ENCODE data around the gene TRAPPC8. TPM values are rescaled to one million over a fixed set of nuclear protein-coding genes. Genes with fewer than 3 reads are reported as not detected.
"Not testable (repeated sequence)": the region's sequence is repeated elsewhere in the genome, so short reads cannot be mapped to it uniquely, and the experiment has no call there.

Gene TRAPPC8
- total and polyA plus RNA-seq, 2 experiments from 2014 or later, result 27.2 to 66.2 TPM

DNA sequence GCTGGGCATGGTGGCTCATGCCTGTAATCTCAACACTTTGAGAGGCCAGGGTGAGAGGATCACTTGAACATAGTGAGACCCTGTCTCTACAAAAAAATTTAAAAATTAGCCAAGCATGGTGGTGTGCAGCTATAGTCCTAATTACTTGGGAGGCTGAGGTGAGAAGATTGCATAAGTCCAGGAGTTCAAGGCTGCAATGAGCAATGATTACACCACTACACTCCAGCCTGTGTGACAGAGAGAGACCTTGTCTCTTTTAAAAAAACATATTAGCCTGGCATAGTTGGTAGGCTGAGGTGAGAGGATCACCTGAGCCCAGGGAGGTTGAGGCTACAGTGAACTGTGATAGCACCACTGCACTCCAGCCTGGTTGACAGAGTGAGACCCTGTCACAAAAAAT, 13.7 kb downstream of the TRAPPC8 start:
- no peak overlapping the region for H3K4me3 Mint-ChIP-seq
- Histone ChIP-seq H3F3A (replicated peaks; ENCODE audit: low read depth) (0 out of 2 replicates have a peak, but pooled peaks cover 6% of the 10 kb centered on the region), H3K4me1 (ENCODE audit: insufficient read depth) (no peaks in the 10 kb centered on the region), H3K27ac (ENCODE audit: low read depth) (no peak overlapping the region), H3K36me3 (ENCODE audit: insufficient read depth) (peaks cover 18% of the 10 kb centered on the region; the same call in 1 of the 2 replicates), H3K27me3 (ENCODE audit: insufficient read depth) (no peaks in the 10 kb centered on the region), H3K9me2 (ENCODE audit: insufficient read depth) (no peaks in the 10 kb centered on the region), H4K20me1 (replicated peaks; ENCODE audit: insufficient read depth) (peaks cover 19% of the 10 kb centered on the region), H3K4me3 (no peak overlapping the region), H3K79me2 (replicated peaks; ENCODE audit: insufficient read depth) (peaks cover 86% of the 10 kb centered on the region), H2AFZ (no peak overlapping the region), H3K4me2 (no peak overlapping the region)
- H3K27me3 Mint-ChIP-seq (ENCODE audit: insufficient read depth, low read depth, poor library complexity), result no peaks in the 10 kb centered on the region
- H3K4me1 Mint-ChIP-seq, result no peaks in the 10 kb centered on the region
- H3K27ac Mint-ChIP-seq, result no peak overlapping the region
- H3K9me3 Mint-ChIP-seq, result no peaks in the 10 kb centered on the region
- ATAC-seq (no peak), DNase-seq (ENCODE audit: low spot score) (no peak)
- peaks cover 30% of the 10 kb centered on the region for H3K36me3 Mint-ChIP-seq (ENCODE audit: low read depth)
- TF ChIP-seq, protein P1, sequence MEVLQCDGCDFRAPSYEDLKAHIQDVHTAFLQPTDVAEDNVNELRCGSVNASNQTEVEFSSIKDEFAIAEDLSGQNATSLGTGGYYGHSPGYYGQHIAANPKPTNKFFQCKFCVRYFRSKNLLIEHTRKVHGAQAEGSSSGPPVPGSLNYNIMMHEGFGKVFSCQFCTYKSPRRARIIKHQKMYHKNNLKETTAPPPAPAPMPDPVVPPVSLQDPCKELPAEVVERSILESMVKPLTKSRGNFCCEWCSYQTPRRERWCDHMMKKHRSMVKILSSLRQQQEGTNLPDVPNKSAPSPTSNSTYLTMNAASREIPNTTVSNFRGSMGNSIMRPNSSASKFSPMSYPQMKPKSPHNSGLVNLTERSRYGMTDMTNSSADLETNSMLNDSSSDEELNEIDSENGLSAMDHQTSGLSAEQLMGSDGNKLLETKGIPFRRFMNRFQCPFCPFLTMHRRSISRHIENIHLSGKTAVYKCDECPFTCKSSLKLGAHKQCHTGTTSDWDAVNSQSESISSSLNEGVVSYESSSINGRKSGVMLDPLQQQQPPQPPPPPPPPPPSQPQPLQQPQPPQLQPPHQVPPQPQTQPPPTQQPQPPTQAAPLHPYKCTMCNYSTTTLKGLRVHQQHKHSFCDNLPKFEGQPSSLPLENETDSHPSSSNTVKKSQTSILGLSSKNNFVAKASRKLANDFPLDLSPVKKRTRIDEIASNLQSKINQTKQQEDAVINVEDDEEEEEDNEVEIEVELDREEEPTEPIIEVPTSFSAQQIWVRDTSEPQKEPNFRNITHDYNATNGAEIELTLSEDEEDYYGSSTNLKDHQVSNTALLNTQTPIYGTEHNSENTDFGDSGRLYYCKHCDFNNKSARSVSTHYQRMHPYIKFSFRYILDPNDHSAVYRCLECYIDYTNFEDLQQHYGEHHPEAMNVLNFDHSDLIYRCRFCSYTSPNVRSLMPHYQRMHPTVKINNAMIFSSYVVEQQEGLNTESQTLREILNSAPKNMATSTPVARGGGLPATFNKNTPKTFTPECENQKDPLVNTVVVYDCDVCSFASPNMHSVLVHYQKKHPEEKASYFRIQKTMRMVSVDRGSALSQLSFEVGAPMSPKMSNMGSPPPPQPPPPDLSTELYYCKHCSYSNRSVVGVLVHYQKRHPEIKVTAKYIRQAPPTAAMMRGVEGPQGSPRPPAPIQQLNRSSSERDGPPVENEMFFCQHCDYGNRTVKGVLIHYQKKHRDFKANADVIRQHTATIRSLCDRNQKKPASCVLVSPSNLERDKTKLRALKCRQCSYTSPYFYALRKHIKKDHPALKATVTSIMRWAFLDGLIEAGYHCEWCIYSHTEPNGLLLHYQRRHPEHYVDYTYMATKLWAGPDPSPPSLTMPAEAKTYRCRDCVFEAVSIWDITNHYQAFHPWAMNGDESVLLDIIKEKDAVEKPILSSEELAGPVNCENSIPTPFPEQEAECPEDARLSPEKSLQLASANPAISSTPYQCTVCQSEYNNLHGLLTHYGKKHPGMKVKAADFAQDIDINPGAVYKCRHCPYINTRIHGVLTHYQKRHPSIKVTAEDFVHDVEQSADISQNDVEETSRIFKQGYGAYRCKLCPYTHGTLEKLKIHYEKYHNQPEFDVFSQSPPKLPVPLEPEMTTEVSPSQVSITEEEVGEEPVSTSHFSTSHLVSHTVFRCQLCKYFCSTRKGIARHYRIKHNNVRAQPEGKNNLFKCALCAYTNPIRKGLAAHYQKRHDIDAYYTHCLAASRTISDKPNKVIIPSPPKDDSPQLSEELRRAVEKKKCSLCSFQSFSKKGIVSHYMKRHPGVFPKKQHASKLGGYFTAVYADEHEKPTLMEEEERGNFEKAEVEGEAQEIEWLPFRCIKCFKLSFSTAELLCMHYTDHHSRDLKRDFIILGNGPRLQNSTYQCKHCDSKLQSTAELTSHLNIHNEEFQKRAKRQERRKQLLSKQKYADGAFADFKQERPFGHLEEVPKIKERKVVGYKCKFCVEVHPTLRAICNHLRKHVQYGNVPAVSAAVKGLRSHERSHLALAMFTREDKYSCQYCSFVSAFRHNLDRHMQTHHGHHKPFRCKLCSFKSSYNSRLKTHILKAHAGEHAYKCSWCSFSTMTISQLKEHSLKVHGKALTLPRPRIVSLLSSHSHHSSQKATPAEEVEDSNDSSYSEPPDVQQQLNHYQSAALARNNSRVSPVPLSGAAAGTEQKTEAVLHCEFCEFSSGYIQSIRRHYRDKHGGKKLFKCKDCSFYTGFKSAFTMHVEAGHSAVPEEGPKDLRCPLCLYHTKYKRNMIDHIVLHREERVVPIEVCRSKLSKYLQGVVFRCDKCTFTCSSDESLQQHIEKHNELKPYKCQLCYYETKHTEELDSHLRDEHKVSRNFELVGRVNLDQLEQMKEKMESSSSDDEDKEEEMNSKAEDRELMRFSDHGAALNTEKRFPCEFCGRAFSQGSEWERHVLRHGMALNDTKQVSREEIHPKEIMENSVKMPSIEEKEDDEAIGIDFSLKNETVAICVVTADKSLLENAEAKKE (CRISPR knock-in tag; IDR thresholded peaks at IDR 0.05), result no peak
- TF ChIP-seq EZH2 (IDR thresholded peaks at IDR 0.05; ENCODE audit: low read depth, unreplicated experiment) (no peak), NANOG (IDR thresholded peaks at IDR 0.05; ENCODE audit: borderline replicate concordance) (no peak), EZH2phosphoT487 (IDR thresholded peaks at IDR 0.05; ENCODE audit: unreplicated experiment) (no peak)
- TF ChIP-seq, protein P2, sequence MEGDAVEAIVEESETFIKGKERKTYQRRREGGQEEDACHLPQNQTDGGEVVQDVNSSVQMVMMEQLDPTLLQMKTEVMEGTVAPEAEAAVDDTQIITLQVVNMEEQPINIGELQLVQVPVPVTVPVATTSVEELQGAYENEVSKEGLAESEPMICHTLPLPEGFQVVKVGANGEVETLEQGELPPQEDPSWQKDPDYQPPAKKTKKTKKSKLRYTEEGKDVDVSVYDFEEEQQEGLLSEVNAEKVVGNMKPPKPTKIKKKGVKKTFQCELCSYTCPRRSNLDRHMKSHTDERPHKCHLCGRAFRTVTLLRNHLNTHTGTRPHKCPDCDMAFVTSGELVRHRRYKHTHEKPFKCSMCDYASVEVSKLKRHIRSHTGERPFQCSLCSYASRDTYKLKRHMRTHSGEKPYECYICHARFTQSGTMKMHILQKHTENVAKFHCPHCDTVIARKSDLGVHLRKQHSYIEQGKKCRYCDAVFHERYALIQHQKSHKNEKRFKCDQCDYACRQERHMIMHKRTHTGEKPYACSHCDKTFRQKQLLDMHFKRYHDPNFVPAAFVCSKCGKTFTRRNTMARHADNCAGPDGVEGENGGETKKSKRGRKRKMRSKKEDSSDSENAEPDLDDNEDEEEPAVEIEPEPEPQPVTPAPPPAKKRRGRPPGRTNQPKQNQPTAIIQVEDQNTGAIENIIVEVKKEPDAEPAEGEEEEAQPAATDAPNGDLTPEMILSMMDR (conservative IDR thresholded peaks at IDR 0.05; ENCODE audit: low read depth in 2 of 2), result no peak

DNA sequence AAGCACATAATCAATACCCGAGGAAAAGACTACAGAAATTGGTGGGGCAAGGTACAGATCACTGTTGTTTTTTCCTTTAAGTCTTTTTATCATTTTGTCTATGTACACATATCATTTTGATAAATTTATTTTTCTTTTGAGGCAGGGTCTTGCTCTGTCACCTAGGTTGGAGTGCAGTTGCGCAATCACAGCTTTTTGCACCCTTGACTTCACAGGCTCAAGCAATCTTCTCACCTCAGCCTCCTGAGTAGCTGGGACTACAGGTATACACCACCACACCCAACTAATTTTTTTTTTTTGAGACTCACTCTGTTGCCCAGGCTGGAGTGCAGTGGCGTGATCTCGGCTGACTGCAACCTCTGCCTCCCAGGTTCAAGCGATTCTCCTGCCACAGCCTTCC, 15.9 kb downstream of the TRAPPC8 start:
- not testable (repeated sequence) for H3K4me1 Mint-ChIP-seq; H3K9me2 ChIP-seq (ENCODE audit: insufficient read depth); H3K4me3 Mint-ChIP-seq; DNase-seq (ENCODE audit: low spot score); H3K27ac Mint-ChIP-seq; H3K27ac ChIP-seq (ENCODE audit: low read depth); H3K4me1 ChIP-seq (ENCODE audit: insufficient read depth); H2AFZ ChIP-seq; H3K27me3 Mint-ChIP-seq (ENCODE audit: insufficient read depth, low read depth, poor library complexity); ATAC-seq; H3K27me3 ChIP-seq (ENCODE audit: insufficient read depth); H3K4me3 ChIP-seq; H3F3A ChIP-seq (replicated peaks; ENCODE audit: low read depth); H3K9me3 Mint-ChIP-seq; H3K4me2 ChIP-seq
- H4K20me1 ChIP-seq (replicated peaks; ENCODE audit: insufficient read depth), result peaks cover 14% of the 10 kb centered on the region
- H3K36me3 Mint-ChIP-seq (ENCODE audit: low read depth), result peaks cover 38% of the 10 kb centered on the region
- H3K79me2 ChIP-seq (replicated peaks; ENCODE audit: insufficient read depth), result peaks cover 90% of the 10 kb centered on the region
- H3K36me3 ChIP-seq (ENCODE audit: insufficient read depth), result peaks cover 18% of the 10 kb centered on the region; the same call in 1 of the 2 replicates
